Measurements from ENCODE around the gene LRMDA.

Gene LRMDA

DNA sequence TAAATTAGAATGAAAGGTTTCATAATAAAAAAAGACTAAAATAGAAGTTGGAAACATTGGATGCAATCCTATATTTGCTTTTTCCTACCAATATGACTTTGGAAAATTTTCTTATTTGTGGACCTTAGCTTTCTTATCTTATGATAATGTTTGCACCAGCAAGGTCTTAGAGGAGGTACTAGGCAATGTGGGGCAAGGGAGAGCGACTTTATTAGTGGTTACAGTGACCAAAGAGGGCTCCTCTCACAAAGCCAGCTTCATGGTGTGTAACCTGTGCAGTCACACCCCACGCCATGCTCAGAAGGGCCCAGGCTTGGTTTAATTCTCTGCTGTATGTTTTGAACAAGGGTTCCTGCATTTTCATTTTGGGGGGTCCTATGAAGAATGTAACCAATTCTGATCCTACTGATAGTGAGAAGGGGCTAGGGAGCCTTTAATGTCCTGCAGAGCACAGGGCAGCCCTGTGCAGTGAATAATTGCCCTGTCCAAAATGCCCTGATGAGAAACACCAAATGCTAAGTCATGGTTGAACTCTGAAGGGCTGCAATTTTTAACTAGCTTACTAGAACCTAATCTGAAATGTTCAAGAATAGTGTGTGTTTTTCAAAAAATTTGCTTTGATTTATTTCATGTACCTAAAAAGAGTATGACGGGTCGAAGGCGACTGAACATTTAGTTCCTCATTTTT is 1047.8 kb downstream of the LRMDA start:
- H3K4me3 ChIP-seq (ENCODE audit: low read depth, low read length) = no peak overlapping the region
- TF ChIP-seq, protein P1, sequence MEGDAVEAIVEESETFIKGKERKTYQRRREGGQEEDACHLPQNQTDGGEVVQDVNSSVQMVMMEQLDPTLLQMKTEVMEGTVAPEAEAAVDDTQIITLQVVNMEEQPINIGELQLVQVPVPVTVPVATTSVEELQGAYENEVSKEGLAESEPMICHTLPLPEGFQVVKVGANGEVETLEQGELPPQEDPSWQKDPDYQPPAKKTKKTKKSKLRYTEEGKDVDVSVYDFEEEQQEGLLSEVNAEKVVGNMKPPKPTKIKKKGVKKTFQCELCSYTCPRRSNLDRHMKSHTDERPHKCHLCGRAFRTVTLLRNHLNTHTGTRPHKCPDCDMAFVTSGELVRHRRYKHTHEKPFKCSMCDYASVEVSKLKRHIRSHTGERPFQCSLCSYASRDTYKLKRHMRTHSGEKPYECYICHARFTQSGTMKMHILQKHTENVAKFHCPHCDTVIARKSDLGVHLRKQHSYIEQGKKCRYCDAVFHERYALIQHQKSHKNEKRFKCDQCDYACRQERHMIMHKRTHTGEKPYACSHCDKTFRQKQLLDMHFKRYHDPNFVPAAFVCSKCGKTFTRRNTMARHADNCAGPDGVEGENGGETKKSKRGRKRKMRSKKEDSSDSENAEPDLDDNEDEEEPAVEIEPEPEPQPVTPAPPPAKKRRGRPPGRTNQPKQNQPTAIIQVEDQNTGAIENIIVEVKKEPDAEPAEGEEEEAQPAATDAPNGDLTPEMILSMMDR (IDR thresholded peaks at IDR 0.05; ENCODE audit: control insufficient read depth, extremely low read depth, insufficient read depth) = no peak
- DNase-seq (ENCODE audit: low read depth) = no peak

DNA sequence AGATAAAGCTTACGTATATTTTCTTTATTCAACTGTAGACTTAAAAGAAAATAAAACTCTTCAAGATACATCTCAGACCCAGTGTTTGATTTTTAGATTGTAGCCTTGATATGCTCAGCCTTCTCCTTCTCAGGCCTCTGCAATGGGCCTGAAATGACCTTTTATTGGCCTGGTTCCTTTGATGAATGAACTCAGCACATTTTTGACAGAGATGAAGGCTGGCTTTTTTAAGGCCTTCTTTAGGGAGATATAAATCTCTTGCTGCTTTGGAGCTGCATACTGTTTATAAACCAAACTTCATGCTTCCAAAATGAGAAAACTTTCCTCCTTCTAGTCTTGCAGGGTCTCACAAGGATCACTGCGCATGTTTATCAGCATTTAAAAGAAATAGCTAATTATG is 1049.8 kb downstream of the LRMDA start:
- no peak for DNase-seq (ENCODE audit: low read depth)
- TF ChIP-seq, protein P1 (IDR thresholded peaks at IDR 0.05; ENCODE audit: control insufficient read depth, extremely low read depth, insufficient read depth) = no peak
- H3K4me3 ChIP-seq (ENCODE audit: low read depth, low read length) = no peak overlapping the region

DNA sequence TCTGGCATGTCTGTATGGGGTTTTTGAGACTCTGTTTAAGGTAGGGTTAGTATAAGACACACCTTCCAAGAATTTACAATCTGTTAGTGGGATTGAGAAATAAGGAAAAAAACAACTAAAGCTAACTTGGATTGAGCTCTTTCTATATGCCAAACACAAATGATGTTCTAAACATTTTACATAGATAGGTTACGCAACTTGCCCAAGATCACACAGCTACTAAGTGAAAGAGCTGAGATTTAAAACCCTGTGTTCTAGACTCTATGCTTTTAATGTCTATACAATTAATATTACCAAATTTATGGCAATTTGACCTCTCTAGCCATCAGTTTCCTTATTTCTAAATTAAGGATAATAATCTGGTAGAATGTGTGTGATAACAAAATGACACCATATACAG is 1056.2 kb downstream of the LRMDA start:
- H3K4me3 ChIP-seq (ENCODE audit: low read depth, low read length) = no peak overlapping the region
- DNase-seq (ENCODE audit: low read depth) = no peak
- TF ChIP-seq, protein P1 (IDR thresholded peaks at IDR 0.05; ENCODE audit: control insufficient read depth, extremely low read depth, insufficient read depth) = no peak

DNA sequence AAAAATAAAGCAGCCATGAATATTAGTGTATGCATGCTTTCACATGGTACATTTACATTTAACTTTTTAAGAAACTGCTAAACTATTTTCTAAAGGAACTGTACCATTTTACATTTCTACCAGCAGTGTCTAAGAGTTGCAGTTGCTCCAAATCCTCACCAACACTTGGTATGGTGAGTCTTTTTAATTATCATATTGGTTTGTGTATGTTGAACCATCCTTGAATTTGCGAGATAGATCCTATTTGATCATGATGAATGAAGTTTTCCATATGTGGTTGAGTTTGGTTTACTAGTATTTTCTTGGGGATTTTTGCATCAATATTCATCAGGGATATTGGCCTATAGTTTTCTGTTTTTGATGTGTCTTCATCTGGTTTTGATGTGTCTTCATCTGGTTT is 1057.2 kb downstream of the LRMDA start:
- DNase-seq (ENCODE audit: low read depth) = no peak
- H3K4me3 ChIP-seq (ENCODE audit: low read depth, low read length) = no peak overlapping the region
- TF ChIP-seq, protein P1 (IDR thresholded peaks at IDR 0.05; ENCODE audit: control insufficient read depth, extremely low read depth, insufficient read depth) = no peak

DNA sequence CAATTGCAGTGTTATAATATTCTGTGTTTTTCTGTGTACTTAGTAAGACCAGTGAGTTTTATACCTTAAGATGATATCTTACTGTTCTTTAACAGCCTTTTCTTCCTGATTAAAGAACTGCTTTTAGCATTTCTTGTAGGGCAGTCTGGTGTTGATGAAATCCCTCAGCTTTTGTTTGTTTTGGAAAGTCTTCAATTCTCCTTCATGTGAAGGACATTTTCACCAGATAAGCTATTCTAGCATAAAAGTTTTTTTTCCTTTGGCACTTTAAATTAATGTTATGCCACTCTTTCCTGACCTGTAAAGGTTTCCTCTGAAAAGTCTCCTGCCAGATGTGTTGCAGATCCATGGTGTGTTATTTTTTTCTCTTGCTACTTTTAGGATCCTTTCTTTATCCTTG is 1059.8 kb downstream of the LRMDA start:
- TF ChIP-seq, protein P1 (IDR thresholded peaks at IDR 0.05; ENCODE audit: control insufficient read depth, extremely low read depth, insufficient read depth) = no peak
- DNase-seq (ENCODE audit: low read depth) = peak; percentile 13
- H3K4me3 ChIP-seq (ENCODE audit: low read depth, low read length) = no peak overlapping the region

DNA sequence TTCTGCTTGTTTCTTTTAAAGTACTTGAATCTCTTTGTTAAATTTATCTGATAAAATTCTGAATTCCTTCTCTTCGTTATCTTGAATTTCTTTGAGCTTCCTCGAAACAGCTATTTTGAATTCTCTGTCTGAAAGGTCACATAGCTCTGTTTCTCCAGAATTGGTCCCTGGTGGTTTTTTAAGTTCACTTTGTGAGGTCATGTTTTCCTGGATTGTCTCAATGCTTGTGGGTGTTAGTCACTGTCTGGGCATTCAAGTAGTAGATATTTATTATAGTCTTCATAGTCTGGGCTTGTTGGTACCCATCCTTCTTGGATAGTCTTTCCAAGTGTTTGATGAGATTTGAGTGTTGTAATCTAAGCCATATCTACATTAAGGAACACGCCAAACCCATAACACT is 1060.6 kb downstream of the LRMDA start:
- no peak overlapping the region for H3K4me3 ChIP-seq (ENCODE audit: low read depth, low read length)
- TF ChIP-seq, protein P1 (IDR thresholded peaks at IDR 0.05; ENCODE audit: control insufficient read depth, extremely low read depth, insufficient read depth) = no peak
- no peak for DNase-seq (ENCODE audit: low read depth)

All from LNCaP clone FGC (cell line).